GM21423 (cell line): ENCODE results near the gene NT5C3A.
"Not testable (repeated sequence)": the region's sequence is repeated elsewhere in the genome, so short reads cannot be mapped to it uniquely, and the experiment has no call there.

ENCODE experiments used
- ATAC-seq: cut with Tn5 transposase; IDR thresholded peaks from one replicate; pipeline ENCODE4 v1.9.1; 2021; ENCODE audit warnings: mild to moderate bottlenecking, moderate library complexity; ENCODE audit not compliant: unreplicated experiment

Gene NT5C3A

DNA sequence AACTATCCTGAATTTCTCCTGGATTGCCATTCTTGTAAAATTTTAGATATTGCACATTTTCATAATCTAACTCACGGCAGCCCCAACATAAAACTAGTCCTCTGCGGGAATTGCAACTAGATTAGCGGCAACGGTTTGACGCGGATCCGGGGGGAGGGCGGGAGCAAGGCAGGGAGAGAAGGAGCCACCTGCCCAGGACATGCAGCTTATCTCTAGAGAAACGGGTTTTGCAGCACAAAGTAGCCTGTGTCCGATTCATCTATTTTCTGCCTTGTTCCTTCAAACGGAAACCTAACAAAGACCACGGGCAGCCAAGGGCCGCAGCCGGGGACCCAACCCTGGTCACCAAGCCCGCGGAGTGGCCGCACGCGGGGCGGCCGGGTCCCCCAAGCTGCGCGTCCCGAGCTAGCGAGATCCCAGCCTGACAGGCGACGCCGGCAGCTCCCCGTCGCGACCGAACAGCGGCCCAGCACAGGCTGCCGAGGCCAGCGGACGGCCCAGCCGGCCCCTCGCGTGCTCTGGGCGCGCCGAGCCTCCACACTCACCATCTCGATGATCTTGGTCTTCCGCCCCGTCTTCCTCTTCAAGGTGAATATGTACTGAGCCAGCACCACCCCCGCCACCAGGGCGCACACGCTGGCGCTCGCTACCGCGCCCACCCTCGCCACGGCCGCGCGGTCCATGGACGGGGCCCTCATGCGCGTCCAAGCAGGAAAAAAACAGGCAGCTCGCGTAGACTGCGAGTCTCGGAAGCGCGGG is at the start of gene NT5C3A:
NT5C3A (minus strand) TSS at position 754 of the 759 bp plus-strand sequence; CDS start at position 683, 71 bp downstream.
- no peak for ATAC-seq

DNA sequence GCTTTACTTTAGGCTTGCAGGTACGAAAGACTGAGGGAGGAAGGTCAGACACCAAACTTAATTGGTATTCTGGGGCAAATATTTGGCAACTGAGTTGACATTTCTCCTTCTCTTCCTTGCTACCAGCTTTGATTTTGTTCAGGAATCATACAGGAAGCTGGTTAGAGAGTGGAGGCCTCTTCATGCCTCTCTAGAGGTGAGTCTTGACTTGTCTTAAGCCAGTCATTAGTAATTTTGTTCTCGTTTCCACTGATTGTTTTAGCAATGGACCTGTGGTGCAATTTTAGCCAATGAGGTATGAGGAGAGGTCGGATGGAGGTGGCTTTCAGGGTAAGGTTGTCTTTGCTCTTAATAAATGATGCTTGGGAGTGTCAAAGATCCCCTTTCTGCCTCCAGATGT is 49.0 kb upstream of the NT5C3A start:
- no peak for ATAC-seq

DNA sequence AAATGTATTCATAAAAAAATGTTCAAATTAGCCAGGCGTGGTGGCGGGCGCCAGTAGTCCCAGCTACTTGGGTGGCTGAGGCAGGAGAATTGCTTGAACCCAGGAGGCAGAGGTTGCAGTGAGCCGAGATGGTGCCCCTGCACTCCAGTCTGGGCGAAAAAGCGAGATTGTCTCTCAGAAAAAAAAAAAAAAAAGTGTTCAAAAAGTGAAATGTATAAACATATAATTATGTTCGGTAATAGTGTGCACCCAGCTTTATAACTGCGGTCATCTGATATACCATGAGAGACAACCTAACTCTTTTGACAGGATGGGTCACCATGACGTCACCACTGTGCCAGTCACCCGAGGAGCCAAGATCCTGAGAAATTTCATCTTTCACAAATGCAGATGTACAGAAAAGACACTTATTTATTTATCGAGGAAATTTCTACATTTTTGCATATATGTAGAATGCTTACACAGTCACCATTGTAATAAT is 47.2 kb upstream of the NT5C3A start:
- no peak for ATAC-seq

DNA sequence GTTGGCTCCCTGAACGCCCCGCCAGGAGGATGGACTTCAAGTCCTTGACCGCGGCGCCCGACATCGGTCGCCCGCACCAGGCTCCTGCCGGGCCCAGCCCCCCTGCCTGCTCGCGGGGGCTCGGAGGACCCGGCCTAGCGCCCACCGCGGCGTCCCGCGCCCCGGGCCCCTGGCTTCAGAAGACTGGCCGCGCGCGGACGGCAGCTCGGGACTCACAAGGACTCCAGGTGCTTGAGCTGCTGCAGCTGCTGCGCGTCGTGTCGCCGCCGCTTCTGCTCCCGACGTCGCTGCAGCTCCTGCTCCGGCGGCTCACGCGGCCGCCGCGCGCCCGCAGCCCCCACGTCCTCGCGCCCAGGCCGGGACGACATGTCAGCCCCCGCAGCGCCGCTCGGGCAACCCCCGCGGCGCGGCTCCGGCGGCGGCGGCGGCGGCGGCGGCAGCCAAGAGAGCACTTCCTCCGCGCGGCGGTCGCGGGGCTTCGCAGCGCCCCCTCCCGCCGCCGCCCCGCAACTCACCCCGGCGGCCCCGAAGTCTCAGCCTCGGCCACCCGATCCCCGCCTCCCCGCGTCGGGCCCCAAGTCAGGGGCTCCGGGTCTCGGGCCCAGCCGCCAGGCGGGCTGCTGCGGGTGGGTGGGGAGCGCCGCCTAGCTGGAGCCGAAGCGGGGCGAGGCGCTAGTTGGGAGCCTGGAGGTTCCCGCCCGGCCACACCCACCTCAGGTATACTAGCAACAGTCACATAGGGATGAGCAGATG is 46.6 kb upstream of the NT5C3A start, which contains the start of gene RP9:
RP9 (minus strand) TSS at position 400 of the 753 bp plus-strand sequence; CDS start at position 368, 32 bp downstream.
- ATAC-seq, result peak; percentile 85

DNA sequence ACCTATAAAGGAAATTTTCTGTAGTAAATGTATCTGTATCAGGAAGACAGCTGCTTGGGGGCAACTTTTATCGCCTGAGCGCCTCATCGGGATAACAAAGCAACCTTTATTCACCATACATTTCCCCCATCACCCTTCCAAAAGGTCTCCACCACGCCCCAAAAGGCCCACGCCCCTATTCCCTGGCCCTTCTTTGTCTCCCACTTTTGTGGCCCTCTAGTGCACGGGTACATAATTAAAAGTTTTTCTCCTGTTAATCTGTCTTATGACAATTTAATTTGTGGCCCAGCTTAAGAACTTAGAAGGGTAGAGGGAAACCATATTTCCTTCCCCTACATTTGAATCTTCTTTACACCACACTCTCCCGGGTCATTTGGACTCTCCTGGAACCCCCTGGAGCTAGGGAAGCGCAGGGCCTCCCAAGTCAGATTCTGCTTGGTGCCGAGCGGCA is 46.0 kb upstream of the NT5C3A start:
- peak; percentile 10 for ATAC-seq

DNA sequence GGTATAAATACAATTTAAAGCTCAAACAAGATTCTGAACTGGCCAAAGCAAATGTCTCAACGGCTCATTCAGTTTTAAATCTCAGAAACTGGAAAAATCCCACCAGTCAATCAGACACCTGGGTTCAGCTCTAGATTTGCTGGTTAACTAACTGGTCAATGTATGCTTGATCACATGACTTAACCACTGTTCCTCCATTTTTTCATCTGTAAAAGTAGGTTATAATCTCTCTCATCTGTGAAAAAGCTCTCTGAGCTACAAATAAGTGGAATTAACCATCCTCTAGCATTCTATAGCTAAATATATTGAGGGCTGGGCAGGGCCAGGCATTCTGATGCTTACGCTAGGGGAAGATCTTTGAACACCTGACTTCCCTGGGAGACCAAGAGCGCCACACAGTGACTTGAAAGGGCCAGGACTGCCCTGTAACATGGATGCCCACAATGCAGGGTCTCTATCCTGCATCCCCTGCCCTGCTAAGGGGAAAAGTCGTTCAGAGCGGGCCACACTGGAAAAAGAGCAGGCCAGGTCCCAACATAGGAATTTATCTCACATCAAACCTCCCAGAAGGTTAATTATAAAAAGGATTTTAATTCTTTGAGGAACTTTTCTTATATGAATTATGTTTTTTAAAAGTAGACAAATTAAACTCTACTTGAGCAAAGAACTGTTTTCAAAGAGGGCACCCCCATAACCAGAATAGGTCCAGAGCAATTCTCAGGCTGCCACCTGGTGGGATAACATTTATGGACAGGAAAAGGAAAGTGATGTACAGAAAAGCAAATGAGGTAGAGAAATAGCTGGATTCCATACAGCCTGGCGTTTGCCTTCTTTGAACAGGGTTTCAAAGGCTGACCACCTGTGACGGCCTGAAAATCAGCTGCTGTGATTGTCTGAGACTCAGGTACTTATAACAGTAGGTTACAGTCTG is 44.8 kb upstream of the NT5C3A start:
- peak; percentile 32 for ATAC-seq

DNA sequence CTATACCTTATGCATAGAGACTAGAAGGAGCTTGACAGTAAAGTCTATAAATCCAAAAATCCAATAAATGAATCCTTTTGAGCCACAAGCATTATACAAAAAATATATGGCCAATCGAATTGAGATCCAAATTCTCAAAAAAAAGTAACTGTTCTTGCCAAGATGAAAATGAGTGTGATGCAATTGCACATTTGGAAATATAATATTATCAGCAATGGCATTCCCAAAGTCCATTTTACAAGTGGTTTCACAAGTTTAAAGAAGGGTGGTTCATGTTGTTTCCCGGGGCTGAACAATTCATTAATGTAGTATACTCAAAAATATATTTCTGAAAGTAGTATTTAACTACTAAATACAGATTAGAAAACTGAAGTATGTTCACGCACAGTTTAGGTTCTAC is 39.3 kb upstream of the NT5C3A start:
- ATAC-seq, result no peak

DNA sequence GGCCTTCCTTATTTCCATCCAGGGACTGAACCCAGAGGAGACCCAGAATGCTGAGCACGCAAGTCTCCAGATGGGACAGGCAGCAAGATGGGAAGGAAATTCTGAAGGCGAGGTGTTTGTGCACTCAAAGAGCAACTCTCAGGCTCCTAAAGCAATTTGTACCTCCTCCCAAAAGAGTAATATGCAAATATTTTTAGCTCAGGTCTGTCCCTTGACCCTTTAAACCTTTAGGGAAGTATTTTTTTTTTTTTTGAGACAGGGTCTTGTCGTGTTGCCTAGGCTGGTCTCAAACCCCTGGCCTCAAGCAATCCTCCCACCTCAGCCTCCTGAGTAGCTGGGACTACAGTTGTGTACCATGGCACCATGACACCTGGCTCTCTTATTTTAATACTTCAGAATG is 38.2 kb upstream of the NT5C3A start:
- ATAC-seq, result no peak

DNA sequence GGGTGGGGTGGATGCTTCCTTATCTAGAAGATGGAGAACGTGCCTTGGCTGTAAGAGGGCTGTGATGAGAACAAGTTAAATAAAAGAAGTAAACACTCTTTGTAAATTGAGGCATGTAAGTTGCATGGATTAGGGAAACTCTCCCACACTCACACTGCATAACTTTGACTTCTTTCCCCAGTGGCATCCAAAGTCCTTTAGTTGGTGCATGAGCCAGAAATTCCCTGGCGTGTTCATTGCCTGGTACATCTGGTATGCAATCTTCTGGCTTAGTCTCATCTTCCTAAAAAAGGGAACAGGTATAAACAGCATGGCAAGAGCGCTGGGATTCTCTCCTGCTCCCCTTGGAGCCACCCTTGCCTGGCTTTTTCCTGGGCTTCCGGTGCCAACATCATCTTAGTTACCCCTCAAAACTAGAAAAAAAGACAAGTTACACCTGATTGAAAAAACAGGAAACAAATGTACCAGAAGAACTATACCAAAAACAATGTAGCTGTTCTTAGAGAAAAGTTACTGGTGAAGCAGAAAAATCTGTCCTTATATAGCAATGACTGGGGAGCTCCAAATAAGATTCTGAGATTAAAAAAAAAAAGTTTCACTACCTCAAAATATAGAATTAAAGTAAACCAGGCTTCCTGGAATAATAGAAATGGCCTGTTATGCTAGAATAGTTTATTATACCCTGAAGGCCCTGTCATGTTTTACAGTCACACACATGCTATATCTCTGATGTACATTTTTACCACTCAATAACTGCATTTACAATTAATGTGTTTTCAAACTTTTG is 36.8 kb upstream of the NT5C3A start:
- no peak for ATAC-seq

DNA sequence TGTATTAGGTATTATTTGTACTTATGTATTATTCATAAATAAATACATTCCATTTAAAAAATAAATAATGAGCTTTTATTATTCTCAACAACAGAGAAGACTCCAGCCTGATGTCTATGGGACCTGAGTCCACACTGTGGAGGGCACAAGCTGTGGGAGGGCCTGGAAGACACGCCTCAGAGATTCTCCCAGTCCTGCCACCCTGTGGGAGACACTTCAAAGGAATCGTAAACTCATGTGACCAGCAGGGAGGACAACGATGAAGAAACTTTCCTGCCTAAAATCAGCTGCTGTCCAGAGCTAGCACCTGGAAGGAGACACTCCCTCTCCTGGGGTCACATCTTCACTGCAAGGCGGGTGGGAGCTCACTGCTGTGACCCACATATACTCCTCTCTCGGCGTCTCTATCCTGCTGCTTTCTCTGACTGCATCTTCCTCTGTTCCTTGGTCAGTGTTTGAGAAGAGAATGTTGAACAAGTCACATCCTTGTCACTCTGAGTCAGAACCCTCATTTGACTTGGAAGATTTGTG is 32.2 kb upstream of the NT5C3A start:
- ATAC-seq, result not testable (repeated sequence)

DNA sequence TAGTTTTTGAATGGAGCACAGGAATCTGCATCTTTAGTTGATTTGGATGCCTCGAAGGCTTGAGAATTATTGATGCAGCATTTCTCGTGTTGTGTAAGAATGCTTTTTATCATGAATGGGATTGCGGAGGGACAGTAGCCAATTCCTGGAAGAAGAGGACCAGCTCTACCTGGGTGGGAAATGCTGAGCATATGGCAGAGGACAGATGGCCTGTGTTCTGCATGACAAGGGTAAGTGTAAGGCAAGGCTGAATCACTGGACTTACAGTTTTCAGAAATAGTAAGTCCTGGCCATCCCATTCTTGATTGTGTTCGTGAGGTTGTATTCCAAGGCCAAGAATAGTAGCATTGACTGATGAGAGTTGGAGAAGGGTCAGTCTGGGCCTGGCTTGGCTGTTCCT is 30.7 kb upstream of the NT5C3A start:
- no peak for ATAC-seq

DNA sequence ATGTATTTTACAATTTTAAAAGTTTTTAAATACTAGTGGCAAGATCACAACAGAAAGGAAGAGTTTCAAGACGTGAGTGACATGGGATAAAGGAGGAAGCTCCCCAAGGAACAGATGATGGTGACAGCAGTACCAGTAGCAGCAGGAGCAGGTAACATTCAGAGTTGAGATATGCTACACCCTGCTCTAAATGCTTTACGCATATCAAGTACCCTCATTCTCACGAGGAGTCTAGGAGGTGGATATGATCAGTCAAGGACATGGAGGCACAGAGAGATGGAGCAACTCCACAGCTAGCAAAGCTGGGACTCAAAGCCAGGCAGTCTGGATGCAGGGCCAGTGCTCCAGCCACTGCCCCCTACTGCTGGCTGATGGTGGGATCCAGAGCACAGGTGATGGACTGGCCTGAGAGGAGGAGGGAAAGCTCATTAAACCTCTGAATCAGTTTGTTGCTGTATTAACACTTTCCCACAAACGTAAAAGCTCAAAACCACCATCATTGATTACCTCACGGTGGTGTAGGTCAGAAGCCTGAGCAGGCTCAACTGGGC is 29.1 kb upstream of the NT5C3A start:
- no peak for ATAC-seq

DNA sequence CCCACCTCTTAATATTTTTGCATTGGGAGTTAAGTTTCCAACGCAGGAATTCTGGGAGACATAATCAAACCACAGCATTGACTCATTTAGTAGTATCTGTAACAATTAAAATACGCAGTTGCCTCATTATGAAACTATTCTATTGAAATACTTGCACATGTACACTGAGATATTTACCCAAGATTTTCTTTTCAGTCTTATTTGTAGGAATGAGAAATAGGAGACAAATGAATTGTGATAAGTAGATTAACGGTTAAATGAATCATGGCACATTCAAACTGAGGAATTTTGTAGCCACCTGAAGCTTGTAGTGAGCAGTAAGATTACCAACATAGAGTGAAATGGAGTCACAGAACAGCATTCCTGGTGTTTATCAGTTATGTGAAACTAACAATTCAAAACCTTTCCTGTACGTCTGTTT is 28.5 kb upstream of the NT5C3A start:
- no peak for ATAC-seq

DNA sequence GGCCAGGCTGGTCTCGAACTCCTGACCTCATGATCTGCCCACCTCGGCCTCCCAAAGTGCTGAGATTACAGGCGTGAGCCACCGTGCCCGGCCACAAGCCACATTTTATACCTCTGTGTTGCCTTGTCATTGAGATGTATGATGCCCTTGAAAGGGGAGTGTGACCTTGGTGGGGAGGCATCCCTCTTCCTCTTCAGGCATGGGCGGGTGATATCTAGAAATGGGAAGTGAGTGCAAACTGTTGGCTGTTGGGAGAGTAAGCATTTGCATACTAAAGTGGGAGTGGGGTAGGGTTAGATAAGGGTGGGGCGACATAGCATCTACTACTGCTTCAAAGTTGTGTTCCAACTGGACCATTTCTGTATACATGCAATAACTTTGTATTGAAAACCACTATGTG is 26.6 kb upstream of the NT5C3A start:
- no peak for ATAC-seq

DNA sequence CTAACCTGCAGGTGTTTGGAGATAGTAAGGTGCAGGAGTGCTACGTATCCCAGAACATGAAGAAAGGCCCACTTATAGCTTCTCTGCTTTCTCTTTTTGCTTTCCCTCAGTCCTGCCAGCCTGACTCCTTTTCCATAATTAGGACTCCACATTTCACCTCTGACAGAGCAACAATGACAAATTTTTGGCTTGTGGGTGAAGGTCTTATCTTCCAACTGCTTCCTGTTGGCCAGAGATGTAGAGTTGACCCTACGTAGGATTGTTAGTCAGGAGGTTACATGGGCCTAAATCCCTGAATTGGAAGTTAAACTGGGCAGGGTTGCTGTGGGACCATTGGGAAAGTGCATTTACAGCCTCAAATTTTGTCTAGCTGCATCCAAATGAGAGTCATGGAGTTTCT is 25.3 kb upstream of the NT5C3A start:
- ATAC-seq, result no peak

DNA sequence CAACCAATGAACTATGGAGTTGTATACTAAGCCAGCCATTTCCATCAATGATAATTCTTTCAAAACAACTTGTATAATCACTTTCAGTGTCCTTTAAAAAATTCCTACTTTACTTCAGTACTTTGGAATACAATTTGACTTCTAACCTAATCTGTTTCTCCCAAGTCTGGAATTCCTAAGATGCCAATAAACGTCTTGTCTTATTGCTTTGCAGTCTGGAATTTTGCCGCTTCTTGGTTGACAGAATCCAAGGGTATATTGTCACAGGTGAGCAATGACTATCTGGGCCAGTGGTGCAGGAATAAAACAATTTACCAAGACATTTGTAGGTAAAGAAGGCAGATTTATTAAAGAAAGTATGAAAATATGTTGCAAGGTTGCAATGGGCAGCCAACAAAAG is 24.8 kb upstream of the NT5C3A start:
- no peak for ATAC-seq

DNA sequence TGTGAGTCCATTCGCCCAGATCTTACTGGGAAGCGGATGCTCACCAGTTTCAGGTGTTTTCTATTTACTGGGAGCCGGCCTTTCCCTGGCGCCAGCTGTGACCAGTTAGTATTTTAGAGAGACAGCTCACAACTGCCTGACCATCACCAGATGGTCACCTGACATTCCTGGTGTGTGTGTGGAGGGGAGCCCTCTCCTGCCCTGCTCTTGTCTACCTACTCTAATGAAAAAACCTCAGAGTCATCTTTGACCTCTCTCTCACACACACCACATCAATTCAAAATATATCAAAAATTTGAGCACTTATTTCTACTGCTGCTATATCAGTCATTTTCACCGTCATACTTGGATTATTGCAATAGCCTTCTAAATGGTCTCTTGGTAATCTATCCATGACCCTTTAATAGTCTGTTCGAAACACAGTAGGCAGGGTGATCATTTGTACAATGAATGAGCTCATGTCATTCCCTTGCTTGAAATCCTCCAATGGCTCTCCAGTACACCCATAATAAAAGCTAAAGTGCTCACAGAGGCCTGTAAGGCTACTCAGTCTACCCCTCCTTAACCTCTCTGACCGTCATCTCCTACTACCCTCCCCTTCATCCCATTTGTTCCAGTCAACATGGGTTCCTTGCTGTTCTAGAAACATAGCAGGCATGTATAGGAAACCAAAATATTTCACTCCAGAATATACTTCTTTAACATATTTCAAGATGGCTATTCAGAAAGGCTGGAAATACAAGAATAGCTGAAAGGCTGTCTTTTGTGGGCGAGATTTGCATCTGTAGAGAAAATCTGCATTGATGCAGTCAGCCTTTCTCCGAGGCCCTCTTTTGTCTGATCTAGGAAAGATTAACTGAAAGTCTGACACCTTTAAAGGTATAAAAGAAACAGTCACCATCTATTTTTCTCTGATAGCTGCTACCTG is 17.5 kb upstream of the NT5C3A start:
- ATAC-seq, result no peak

DNA sequence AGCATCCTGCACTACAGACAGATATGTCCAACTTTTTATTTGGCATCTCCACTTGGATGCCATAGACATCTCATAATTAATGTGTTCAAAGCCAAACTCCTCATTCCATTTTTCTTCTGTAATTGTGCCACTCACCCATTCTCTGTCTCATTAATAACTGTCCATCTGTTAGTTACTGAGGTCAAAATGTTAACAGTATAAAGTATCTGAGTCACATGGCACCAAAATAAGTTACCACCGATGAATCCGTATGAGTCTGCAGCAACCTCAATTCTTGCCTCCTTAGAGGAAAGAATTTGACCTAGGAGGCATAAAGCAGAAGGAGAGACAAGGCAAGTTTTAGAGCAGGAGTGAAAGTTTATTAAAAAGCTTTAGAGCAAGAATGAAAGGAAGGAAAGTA is 16.5 kb upstream of the NT5C3A start:
- no peak for ATAC-seq
